T-helper 1 cell (primary cell): ENCODE results near the gene MSMO1.
A peak's percentile ranks its signal among the peaks of the same experiment; 100 is the strongest.

Source experiments
- DNase-seq, 5 donors: peaks; one replicate each; pipeline ENCODE4 v3.0.0-alpha.2; 2012 to 2020

Gene MSMO1

DNA sequence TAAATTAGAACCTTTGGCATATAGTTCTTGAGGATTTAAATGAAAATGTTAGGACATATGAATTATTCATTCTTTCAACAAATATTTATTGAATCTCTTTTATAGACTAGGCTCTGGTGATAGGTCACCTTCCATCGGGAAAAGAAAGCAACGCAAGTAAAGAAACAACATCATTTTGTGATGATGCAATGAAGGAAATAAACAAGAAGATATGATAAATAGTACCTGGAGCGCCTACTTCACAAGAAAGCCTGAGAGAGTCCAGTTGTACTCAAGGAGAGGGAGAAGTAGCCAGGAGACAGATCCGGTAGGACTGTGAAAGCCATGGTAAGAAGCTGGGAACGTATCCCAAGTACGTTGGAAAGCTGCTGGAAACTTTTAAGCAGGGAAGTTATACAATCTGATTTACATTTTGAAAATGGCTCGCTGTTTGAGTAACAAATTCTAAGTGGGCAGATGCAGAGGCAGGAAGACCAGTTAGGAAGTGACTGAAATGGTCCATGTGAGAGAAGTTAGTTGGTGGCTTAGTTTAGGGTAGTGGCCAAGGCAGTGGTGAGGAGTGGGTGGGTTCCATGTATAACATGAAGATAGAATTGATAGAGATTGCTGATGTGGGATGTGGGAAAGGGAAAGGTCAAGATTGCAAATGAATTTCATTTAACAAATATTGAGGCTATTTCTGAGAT lies 33.7 kb downstream of the MSMO1 start:
- DNase-seq = no peak

DNA sequence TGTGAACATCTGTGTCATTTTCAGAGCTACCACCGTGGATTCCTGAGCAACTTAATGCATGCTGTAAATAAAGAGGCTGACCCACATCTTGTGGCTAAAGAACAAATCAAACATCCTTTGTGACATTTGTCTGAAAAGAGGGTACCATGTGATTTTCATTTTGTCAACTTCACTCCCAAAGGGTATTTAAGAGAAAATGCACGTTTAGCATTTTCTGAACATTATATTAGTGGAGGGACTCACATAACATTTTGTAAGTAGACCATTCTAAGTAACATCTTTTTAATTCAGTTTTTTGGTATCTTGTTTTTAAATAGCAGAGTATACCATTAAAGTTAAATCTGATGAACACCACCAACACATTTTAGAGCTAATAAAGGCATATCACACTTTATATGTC lies 34.3 kb downstream of the MSMO1 start:
- DNase-seq = no peak

DNA sequence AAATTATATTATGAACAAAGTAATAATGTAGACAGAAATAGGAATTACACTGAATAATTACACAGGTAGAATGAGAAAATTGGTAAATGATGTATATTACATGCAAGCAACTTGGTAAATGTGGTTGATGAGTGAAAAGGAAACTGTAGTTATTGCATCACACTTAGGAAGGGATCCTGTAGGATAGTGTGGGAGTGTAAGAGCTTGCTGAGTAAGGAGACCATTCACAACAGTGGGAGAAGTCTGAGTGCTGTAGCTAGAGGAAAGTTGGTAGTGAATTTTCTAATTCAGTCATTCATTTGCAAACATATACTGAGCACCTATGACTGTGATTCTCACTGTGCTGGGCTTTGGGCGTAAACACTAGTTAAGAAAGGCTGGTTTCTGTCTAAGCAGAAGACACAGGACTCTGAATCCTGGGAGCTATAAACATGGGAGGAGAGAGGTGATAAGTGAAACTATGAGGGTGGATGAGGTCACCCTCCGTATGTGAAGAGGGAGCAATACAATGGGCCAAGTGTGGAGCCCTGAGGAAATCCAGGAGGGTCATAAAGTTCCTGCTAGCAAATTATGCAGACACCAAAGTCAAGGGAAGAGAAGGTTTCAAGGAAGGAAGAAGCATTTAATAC lies 37.1 kb downstream of the MSMO1 start:
- no peak for DNase-seq

DNA sequence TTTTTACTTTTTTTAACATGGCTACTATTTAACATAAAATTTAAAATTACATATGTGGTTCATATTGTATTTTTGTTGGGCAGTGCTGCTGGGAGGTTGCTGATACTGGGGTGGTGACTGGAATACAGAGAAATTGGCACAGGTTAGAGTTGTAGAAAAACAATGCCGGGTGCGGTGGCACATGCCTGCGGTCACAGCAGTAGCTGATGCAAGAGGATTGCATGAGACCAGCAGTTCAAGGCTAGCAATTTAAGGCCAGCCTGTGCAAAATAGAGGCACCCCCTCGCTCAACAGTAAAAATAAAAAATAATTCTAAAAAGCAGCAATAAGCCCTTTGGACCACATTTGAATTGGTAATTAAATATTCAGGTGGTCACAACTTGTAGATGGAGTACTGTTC lies 39.6 kb downstream of the MSMO1 start:
- DNase-seq = no peak

DNA sequence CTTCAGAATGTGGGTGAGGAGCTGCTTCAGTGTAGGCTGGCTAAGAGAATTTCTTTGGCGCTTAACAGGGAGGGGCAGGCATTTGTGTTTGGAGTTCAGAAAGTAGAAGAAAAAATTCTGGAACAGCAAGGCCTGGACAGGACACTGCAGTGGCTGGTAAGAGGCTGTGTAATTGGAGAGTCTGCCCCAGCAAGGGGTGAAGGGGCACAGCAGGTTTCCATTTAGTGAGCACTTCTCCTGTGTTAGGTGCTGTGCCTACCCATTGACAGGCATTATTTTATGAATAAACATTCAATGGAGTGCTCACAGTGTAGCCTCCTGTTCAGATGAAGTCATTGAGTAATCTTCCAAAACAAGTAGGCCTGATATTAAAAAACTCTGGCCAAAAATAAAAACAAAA lies 40.6 kb downstream of the MSMO1 start:
- no peak for DNase-seq

DNA sequence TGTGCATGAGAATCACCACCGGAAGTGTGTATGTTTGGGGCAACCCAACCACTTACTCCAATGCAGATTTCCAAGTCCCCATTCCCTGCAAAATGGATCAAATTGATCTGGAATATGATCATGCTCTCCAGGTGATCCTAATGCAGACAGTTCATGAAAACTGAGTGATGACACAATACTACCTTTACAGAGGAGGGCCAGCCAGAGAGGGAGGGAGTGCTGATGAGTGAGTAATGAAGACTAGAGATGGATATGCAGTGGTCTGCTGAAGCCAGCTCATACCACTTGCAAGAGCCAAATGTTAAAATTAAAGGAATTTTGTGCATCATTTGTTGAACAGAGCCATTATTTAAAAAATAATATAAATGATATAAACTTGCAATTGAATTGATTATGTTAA lies 41.1 kb downstream of the MSMO1 start:
- DNase-seq = no peak

DNA sequence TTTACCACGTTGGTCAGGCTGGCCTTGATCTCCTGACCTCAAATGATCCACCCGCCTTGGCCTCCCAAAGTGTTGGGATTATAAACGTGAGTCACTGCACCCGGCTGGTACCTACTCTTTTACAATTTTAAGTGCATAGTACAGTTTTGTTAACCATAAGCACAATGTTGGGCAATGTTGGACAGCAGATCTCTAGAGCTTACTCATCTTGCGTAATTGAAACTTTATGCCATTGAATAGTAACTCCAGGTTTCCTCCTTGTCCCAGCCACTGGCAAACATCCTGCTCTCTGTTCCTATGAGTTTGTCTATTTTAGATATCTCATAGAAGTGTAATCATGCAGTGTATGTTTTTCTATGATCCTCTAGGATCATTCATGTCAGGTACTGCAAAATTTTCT lies 42.1 kb downstream of the MSMO1 start:
- DNase-seq = no peak

DNA sequence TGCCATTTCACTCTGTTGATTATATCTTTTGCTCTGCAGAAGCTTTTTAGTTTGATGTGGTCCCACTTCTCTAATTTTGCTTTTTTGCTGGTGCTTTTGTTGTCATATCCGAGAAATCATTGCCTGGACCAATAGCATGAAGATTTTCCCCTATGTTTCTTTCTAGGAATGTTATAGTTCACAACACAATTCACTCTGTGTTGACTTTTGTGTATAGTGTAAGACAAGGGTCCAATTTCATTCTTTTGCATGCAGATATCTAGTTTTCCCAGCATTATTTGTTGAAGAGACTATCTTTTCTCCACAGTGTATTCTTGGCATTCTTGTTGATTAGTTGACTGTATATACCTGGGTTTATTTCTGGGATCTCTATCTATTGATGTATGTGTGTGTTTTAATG lies 43.1 kb downstream of the MSMO1 start:
- DNase-seq = no peak

DNA sequence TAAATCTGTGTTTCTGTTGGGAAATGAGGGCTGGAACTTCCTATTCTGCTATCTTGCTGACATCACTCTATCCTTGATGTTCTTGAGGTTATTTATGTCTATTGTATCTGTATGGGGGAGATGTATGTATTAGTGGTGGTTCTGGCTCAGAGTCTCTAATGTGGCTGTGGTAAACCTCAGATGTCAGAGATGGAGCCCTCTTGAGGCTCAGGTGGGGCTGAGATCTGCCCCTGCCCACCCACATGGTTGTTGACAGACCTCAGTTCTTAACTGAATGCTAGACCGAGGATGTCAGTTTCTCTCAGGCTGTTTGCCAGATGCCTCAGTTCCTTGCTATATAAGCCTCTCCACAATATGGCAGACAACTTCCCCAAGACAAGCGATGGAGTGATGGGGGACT lies 48.0 kb downstream of the MSMO1 start:
- no peak for DNase-seq

DNA sequence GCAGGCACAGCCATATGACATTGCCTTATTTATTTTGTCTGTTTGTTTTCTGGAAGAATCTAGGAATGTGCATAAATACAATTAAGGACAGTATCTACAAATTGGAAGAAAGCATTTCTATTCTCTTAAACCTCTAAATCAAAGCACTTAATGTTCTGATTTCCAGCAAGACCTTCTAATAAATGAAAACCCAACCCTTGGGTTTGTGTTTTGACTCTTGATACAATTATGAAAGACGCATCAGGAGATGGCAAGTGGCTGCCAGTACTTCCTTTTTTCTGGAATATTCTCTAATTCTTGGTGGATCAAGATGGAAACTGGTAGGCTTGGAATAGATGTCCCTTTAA lies 50.9 kb downstream of the MSMO1 start:
- DNase-seq = no peak

DNA sequence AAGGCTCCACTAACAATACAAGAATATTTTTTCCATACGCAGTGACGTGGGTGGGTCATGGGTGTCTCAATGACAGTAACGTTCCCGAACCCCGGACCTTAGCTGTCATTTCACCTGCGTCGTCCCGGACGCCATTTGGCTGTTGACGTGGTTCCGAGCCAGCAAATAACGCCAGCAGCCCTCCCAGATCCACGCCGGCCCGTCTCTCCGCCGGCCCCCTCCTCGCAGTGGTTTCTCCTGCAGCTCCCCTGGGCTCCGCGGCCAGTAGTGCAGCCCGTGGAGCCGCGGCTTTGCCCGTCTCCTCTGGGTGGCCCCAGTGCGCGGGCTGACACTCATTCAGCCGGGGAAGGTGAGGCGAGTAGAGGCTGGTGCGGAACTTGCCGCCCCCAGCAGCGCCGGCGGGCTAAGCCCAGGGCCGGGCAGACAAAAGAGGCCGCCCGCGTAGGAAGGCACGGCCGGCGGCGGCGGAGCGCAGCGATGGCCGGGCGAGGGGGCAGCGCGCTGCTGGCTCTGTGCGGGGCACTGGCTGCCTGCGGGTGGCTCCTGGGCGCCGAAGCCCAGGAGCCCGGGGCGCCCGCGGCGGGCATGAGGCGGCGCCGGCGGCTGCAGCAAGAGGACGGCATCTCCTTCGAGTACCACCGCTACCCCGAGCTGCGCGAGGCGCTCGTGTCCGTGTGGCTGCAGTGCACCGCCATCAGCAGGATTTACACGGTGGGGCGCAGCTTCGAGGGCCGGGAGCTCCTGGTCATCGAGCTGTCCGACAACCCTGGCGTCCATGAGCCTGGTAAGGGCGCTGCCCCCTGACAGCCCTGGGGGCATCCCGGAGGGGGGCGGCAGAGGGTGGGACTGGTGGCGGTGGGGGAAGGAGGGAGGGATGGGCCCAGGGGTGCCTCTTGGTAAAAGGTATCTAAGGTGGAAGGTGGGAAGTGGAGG lies 51.5 kb downstream of the MSMO1 start, which contains the start of gene CPE:
Gene CPE, plus strand, starts transcription at position 264 of the 933 bp plus-strand sequence. Its CDS starts 214 bp downstream, at position 478.
- peak; percentile 11 to 51 (median 19) for DNase-seq

DNA sequence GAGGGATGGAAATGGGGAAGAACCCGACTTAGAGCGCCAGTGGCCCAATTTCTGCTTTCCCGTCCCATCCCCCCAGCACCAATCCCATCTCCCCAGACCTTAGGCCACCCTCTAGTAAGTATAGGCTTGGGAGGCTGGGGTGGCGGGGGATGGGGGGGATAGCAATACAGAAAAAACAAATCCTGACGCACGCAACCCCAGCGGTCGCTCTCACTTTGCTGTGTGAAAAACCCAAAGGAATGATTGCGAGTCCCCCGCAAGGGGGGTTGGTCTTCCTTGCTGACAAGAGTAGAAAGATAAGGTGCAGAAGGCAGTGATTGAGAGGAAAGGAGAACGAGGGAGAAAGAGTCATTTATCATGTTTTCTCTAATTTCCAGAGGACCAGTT lies 52.2 kb downstream of the MSMO1 start:
- no peak for DNase-seq

DNA sequence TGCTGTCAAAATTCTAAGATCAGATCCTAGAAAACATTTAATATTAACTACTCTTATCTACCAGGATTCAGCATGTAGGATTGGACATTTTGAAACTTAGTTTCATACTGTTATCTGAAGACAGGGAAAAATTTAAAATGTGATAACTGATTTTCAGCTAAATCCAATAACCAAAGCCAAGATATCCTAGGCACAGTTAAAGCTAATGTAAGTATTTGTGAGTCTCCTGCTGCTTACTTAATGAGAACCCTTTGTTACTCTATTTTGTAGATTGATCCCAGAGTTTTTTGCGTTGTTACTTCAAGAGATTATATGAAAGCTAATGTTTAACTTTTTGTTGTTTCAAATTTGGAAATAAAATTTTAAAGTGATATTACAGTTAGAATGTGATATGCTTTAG lies 53.3 kb downstream of the MSMO1 start:
- DNase-seq = no peak

DNA sequence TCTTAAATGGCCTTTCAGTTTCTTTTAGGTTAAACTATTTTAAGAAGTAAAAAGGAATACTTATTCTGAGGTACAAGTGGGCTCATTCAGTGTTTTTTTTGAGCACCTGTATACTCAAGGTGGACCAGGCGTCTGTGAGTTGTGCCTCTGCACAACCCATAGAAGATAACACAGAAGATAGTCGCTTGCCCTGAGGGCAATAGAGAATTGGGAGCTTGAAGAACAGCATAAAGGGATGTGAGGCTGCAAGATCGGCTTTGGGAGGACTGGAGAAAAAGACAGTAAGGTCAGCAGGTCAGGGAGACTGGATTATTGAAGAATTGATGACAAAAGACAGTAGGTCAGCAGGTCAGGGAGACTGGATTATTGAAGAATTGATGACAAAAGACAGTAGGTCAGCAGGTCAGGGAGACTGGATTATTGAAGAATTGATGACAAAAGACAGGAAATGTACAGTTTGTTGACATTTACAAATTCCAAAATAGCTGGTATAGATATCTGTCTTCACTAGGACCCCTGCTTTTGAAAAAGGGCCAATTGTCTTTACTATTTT lies 54.4 kb downstream of the MSMO1 start:
- DNase-seq = no peak

DNA sequence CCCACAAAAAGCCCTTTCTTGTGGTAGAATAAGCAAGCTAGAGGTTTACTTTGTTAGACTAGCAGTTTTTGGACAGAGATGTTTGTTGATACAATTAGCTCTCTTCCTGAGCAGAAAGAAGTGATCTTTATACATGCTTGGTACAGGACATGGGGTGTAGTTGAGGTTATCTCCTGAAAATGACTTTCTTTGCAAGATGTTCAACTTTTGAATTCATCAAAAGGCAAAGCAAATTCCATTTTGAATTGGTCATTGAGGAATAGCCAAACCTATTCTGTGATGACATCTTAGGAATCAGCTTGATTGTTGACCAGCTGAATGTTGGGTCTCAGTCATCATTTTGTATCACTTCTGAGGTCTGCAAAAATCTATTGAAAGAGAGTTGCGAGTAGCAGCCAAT lies 55.2 kb downstream of the MSMO1 start:
- DNase-seq = no peak

DNA sequence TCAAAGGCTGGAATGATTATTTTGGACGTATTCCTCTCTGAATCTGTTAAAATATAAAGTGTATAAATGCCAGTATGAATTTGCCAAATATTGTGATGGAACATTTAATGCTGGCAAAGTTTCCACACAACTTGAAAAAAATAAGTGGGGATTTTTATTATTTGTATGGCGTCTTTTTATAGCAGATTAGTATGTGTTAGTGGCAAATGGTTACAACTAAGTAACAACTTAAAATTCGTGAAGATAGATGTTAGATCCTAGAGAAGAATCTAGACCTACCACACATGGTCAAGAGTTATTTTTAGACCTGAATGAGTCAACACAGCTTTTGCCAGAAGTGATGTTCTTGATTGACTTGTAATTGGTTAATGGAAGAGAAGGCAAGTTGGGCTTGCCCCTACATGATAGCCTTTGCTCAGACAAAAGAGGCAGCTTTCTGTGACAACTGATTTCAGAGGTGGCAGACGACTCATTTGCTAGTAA lies 56.2 kb downstream of the MSMO1 start:
- DNase-seq = no peak

DNA sequence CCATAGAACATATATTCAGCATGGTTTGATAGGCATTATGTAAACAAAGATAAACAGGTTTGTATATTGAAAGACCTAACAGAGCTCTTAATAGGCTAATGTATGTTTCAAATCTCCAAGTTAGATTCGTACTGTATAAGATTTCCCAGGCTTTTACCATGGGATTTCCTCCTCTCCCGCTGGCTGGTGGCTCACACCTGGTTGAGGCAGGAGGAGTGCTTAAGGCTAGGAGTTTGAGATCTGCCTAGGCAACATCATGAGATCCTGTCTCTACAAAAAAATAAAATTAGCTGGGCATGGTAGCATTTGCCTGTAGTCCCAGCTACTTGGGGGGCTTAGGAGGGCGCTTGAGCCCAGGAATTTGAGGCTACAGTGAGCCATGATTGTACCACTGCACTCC lies 56.7 kb downstream of the MSMO1 start:
- DNase-seq = no peak

DNA sequence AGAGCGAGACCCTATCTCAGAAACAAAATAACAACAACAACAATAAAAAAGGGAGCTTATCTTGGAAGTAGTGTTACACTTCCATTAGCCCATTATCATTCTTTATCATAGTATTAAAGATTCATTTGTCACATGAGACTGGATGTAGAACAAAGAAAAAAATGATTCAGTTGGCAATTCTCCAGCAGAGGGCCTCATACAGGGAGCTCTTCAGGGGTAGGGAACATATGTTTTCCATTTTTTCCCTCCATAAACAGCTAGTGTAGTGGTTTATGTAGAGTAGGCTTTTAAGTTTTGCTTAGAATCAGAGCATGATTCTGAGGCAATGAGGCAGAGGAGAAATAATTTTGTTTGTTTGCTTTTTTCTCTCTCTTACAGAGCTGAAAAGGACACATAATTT lies 57.1 kb downstream of the MSMO1 start:
- no peak for DNase-seq

DNA sequence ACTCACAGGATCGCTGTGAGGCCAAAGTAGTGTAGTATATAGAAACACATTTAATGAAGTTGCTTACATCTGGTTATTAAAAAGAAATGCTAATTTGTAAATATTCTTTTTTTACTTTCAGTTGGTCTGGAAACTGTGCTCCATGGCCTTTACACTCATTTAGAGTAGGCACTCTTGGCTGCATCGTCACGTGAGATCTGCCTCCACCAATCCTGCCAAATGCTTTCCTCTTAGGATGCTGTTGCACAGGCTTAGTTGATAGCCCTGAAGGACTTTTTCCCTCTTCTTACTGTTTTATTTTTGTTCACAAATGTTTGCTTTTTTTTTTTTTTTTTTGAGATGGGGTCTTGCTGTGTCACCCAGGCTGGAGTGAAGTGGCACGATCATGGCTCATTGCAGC lies 57.7 kb downstream of the MSMO1 start:
- DNase-seq = no peak

DNA sequence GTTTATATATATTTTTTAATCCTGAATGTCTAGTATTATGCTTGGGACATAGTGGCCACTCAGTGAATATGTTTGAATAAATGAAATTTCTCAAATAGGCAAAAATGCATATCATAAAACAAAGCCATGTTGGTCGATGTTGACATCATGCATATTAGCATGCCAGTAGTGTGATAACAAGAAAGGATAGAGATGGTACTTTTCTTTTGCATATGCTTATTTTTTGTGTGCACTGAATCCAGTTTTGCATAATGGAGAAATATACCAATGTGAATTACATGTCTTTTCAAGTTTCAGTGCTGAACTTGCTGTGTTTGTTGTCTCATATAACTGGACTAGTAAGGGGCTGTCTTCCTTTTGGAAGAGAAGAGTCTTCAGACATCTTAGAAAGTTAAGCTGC lies 58.9 kb downstream of the MSMO1 start:
- no peak for DNase-seq

DNA sequence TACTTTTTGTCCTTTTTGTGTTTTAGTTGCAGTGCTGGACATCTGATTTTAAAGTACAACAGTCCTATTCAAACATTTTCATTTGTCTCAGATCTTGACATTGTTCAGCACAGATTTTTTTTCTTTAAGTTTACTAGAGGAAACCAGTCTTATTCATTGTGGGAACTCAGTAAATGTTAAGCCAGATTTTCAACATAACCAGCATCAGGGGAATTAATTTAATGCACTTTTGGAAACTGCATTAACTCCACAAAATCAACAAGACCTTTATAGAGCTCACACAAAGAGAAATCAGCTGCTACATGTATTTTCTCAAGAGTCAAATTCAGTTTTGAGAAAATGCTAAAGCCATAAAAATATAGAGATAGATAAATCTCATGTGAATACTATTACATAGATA lies 61.3 kb downstream of the MSMO1 start:
- DNase-seq = no peak
